ENCODE results near the gene PTPN4. TPM values are rescaled to one million over a fixed set of nuclear protein-coding genes. Genes with fewer than 3 reads are reported as not detected.

PTPN4 gene
- total RNA-seq, 1 experiment from 2014 or later: 80.5 TPM

DNA sequence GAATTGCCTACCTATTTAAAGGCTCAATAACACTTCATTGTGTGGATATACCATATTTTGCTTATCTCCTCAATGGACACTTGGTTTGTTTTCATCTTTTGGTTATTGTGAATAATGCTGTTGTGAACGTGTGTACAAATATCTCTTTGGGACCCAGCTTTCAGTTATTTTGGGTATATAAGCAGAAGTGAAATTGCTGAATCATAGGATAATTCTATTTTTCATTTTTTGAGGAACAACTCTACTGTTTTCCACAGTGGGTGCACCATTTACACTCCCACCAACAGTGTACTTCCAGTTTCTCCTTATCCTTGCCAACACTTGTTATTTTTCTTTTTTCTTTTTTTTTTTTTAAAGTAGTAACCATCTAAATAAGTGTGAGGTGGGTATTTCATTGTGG, 29.0 kb downstream of the PTPN4 start:
- Mint-ChIP-seq H3K9me3 (peaks cover 35 to 43% of the 10 kb centered on the region in 2 experiments), H3K27ac (no peak overlapping the region), H3K4me3 (no peak overlapping the region), H3K4me1 (peaks cover 24 to 46% of the 10 kb centered on the region in 2 experiments), H3K36me3 (ENCODE audit: insufficient read depth in 1 of 3, low read depth in 3 of 3) (peaks cover 39 to 56% (median 42%) of the 10 kb centered on the region in 3 experiments), H3K27me3 (ENCODE audit: low read depth) (no peaks in the 10 kb centered on the region)
- Histone ChIP-seq H3K4me1 (ENCODE audit: insufficient read depth, low read length) (peaks cover 2% of the 10 kb centered on the region; the same call in 1 of the 2 replicates), H3K79me2 (ENCODE audit: insufficient read depth, low read length) (peaks cover 28% of the 10 kb centered on the region; the same call in 1 of the 2 replicates), H4K5ac (ENCODE audit: insufficient read length, low read depth, low read length) (no peak overlapping the region), H3K4ac (ENCODE audit: low read depth, low read length) (no peak overlapping the region), H3K27ac (ENCODE audit: insufficient read length, low read depth, low read length) (no peak overlapping the region), H3T11ph (ENCODE audit: low read length) (no peak overlapping the region), H2BK12ac (ENCODE audit: insufficient read length, low read depth, low read length) (no peak overlapping the region), H3K4me2 (ENCODE audit: insufficient read depth, insufficient read length, low read length) (no peak overlapping the region), H2AK5ac (ENCODE audit: insufficient read length, low read length) (no peak overlapping the region), H2AFZ (ENCODE audit: low read length) (no peak overlapping the region), H3K56ac (ENCODE audit: insufficient read length, low read depth, low read length) (no peak overlapping the region), H2BK15ac (ENCODE audit: low read depth, low read length) (no peak overlapping the region), H3K23ac (ENCODE audit: insufficient read length, low read depth, low read length) (no peak overlapping the region), H2BK5ac (ENCODE audit: insufficient read length, low read length) (no peak overlapping the region), H2BK120ac (ENCODE audit: low read depth, low read length, poor library complexity, severe bottlenecking) (no peak overlapping the region), H3K27me3 (ENCODE audit: insufficient read depth, low read length) (no peaks in the 10 kb centered on the region), H3K9me3 (ENCODE audit: control insufficient read depth, low read depth, low read length) (no peaks in the 10 kb centered on the region), H3K18ac (ENCODE audit: insufficient read length, low read depth, low read length) (no peak overlapping the region), H4K20me1 (ENCODE audit: control insufficient read depth, insufficient read depth, insufficient read length) (no peaks in the 10 kb centered on the region), H4K8ac (replicated peaks; ENCODE audit: insufficient read length, low read depth, low read length) (no peak overlapping the region), H2BK20ac (ENCODE audit: low read depth, low read length, poor library complexity, severe bottlenecking) (no peak overlapping the region), H3K79me1 (ENCODE audit: insufficient read depth, low read depth, low read length, poor library complexity, severe bottlenecking) (peaks cover 7% of the 10 kb centered on the region), H3K23me2 (ENCODE audit: insufficient read length, low read depth, low read length, poor library complexity, severe bottlenecking) (no peaks in the 10 kb centered on the region), H3K9ac (ENCODE audit: extremely low read depth, insufficient read length, low read length) (no peak overlapping the region), H3K14ac (ENCODE audit: insufficient read depth, low read length) (no peak overlapping the region), H4K91ac (ENCODE audit: insufficient read length, low read depth, low read length) (no peak overlapping the region)
- TF ChIP-seq CTCF (conservative IDR thresholded peaks at IDR 0.05): no peak
- no peak for DNase-seq
- WGBS (ENCODE audit: extremely low coverage, insufficient read length, low lambda C conversion rate): no CpG with 5 or more reads among the region's 1 CpG
